HL-60 (cell line): ENCODE measurements around the gene NMT1.

Source experiments
- DNase-seq, 2 experiments: peaks; one replicate each; pipeline ENCODE4 v3.0.0-alpha.2; 2010 to 2020; ENCODE audit warnings: low read depth in 1 of 2, low spot score in 1 of 2
- H3K27ac ChIP-seq: fragments of 250-450 bp; sonication (Bioruptor Pico); replicated peaks from 2 replicates; pipeline ENCODE4 v1.5.1; 2020; ENCODE audit warnings: mild to moderate bottlenecking, moderate library complexity
- H3K27me3 ChIP-seq: fragments of 250-450 bp; sonication (Bioruptor Pico); 2 replicates; pipeline ENCODE4 v1.5.1; 2021; ENCODE audit warnings: mild to moderate bottlenecking, moderate library complexity; ENCODE audit not compliant: insufficient read depth, poor library complexity, severe bottlenecking
- H3K4me3 ChIP-seq: replicated peaks from 2 replicates; pipeline ENCODE4 v1.5.1; 2011; ENCODE audit warnings: mild to moderate bottlenecking, control low read depth, low read length; ENCODE audit not compliant: insufficient read depth
- CTCF ChIP-seq: IDR thresholded peaks from one replicate; pipeline ENCODE4 v1.5.1; 2011; ENCODE audit warnings: low read length, control low read depth, inconsistent platforms; ENCODE audit not compliant: insufficient read depth
- GABPA ChIP-seq: IDR thresholded peaks from 2 replicates; pipeline ENCODE4 v1.6.1; 2012; ENCODE audit warnings: low read depth
- POLR2AphosphoS5 ChIP-seq: IDR thresholded peaks from 2 replicates; pipeline ENCODE4 v1.6.1; 2012; ENCODE audit warnings: low read depth
- SPI1 ChIP-seq: IDR thresholded peaks from 2 replicates; pipeline ENCODE4 v1.6.1; 2012; ENCODE audit warnings: low read depth, mild to moderate bottlenecking, borderline replicate concordance
- TF ChIP-seq, protein P1 (sequence below): IDR thresholded peaks from 2 replicates; pipeline ENCODE4 v1.6.1; 2012; ENCODE audit warnings: low read depth; ENCODE audit not compliant: insufficient replicate concordance

NMT1 gene

DNA sequence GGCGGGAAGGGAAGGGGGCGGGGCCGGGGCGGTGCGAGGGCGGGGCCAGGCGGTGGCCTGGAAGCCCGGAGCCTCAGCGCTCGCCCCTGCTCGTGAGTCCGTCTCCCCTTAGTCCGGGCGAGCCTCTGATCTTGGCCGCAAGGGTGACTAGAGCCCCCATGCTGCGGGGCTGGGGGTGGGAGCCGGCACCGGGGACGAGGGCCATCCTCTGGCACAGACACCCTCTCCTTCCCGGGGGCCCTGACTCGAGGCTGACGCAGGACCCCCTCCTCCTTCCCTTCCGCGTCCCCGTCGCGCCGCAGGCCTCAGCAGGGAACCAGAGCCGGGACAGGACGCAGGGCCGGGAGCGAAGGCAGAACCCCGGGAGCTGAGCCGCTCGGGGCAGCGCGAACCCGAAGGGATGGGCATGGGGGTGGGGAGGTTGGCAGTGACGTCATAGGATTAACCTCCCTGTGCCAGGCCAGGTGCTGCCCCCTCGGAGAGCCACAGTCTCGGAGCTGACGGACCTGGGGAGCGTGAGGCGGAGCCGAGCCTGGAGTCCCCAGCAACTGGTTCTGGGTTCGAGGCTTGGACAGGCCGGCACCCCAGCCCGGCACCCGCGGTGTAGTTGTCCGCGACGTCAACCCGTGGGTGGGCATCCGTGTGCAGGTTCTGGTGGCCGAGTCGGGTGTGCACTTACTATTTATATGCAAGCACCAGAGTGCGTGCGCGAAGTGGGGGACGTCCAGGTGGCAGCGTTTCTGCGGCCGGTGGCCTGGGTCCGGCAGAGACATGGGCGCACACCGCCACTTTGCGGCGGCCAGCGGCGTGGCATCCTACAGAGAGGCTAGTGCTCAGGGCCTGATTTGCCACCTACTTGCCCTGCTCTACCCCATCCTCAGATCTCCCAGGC, 71.7 kb downstream of the NMT1 start:
- H3K4me3 ChIP-seq: peak overlapping the region; percentile 78
- peak in 1 of 2 experiments; percentile 75 for DNase-seq
- H3K27ac ChIP-seq: no peak overlapping the region
- H3K27me3 ChIP-seq: no peaks in the 10 kb centered on the region
- no peak for TF ChIP-seq SPI1
- TF ChIP-seq CTCF: peak; percentile 90
- TF ChIP-seq, protein P1, sequence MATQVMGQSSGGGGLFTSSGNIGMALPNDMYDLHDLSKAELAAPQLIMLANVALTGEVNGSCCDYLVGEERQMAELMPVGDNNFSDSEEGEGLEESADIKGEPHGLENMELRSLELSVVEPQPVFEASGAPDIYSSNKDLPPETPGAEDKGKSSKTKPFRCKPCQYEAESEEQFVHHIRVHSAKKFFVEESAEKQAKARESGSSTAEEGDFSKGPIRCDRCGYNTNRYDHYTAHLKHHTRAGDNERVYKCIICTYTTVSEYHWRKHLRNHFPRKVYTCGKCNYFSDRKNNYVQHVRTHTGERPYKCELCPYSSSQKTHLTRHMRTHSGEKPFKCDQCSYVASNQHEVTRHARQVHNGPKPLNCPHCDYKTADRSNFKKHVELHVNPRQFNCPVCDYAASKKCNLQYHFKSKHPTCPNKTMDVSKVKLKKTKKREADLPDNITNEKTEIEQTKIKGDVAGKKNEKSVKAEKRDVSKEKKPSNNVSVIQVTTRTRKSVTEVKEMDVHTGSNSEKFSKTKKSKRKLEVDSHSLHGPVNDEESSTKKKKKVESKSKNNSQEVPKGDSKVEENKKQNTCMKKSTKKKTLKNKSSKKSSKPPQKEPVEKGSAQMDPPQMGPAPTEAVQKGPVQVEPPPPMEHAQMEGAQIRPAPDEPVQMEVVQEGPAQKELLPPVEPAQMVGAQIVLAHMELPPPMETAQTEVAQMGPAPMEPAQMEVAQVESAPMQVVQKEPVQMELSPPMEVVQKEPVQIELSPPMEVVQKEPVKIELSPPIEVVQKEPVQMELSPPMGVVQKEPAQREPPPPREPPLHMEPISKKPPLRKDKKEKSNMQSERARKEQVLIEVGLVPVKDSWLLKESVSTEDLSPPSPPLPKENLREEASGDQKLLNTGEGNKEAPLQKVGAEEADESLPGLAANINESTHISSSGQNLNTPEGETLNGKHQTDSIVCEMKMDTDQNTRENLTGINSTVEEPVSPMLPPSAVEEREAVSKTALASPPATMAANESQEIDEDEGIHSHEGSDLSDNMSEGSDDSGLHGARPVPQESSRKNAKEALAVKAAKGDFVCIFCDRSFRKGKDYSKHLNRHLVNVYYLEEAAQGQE: no peak

DNA sequence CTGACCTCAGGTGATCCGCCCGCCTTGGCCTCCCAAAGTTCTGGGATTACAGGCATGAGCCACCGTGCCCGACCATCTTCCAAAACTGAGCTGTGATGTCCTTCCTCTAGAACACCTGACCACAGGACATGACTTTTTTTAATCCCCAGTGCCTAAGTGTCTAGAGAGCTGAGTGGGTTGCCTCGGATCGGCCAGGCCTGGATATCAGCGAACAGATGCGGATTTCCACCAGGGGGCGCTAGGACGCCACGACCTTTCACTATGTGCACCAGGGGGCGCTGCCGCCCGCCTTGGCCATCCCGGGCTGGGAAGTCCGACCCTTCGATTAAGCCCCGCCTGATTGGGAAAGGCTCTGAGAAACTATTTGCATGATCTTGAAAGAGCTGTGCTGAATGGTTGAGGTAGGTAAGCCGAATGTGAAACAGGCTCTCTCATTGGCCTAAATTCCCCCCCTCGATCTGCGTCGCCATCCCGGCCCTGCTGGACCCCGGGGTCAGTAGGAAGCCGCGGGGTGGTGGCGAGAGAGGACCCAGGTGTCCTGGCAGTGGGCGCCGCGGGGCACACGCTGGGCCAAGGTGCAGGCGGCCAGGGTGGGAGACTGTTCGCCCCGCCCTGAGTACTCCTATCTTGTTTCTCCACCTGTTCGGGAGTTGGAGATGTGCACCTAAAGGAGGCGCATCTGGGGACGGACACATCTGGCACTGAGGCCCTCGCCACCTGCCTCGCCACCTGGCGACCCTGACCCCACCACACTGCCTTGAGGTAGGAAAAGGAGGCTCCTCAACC, 74.3 kb downstream of the NMT1 start, which contains the start of gene ACBD4:
Gene ACBD4 (plus strand): TSS at position 496 of the 786 bp plus-strand sequence. CDS start 458 bp downstream, outside the sequence.
- H3K27ac ChIP-seq: peak within 1 kb of the TSS; percentile 25; the same call in 1 of the 2 replicates
- no peaks in the 10 kb centered on the region for H3K27me3 ChIP-seq
- DNase-seq: peak; percentile 97 to 98
- H3K4me3 ChIP-seq: peak within 1 kb of the TSS; percentile 61
- TF ChIP-seq POLR2AphosphoS5: no peak
- TF ChIP-seq, protein P1: no peak
- peak; percentile 99 for TF ChIP-seq CTCF
- TF ChIP-seq SPI1: no peak

- H3K27ac ChIP-seq: no peak overlapping the region
- no peak for DNase-seq
- peak overlapping the region; percentile 61 for H3K4me3 ChIP-seq
- H3K27me3 ChIP-seq: no peaks in the 10 kb centered on the region
- no peak for TF ChIP-seq SPI1
- TF ChIP-seq, protein P1: no peak
- no peak for TF ChIP-seq POLR2AphosphoS5
- no peak for TF ChIP-seq GABPA
- TF ChIP-seq CTCF: no peak
Measured at GRCh38 chr17:45135978-45136791, 75.1 kb downstream of the NMT1 start.
